GM12878 (cell line): ENCODE data around the gene TINCR. TPM values are rescaled to one million over a fixed set of nuclear protein-coding genes. Genes with fewer than 3 reads are reported as not detected.

Experiments
- ATAC-seq: fragments of 200-7000 bp; cut with Tn5 transposase; 3 replicates; pipeline ENCODE4 v1.9.1; 2020; ENCODE audit warnings: mild to moderate bottlenecking, moderate library complexity
- BruUV-seq: library from RNA; stranded (reverse); fragments of 400-500 nt; replicated peaks from 2 replicates; lab custom pipeline; 2021; lab: Mats Ljungman, UMichigan
- CTCF ChIA-PET: fragments of 300-600 bp; sonication (Branson Sonifier 250); formaldehyde crosslinking; extraction: SDS; loops from one replicate; lab custom pipeline; 2021; ENCODE audit warnings: inconsistent platforms; lab: Yijun Ruan, JAX
- POLR2A ChIA-PET: fragments of 350-600 bp; formaldehyde crosslinking; extraction: SDS; loops from one replicate; lab custom pipeline; 2021; ENCODE audit warnings: inconsistent platforms; lab: Charles Lee
- RAD21 ChIA-PET: fragments of 300-600 bp; sonication (Branson Sonifier 250); formaldehyde crosslinking; loops from one replicate; lab custom pipeline; 2023; ENCODE audit warnings: antibody characterized with exemption; ENCODE audit not compliant: unreplicated experiment; lab: Charles Lee
- SMC1A ChIA-PET: fragments of 300-600 bp; sonication (Branson Sonifier 250); formaldehyde crosslinking; loops from one replicate; lab custom pipeline; 2023; ENCODE audit not compliant: unreplicated experiment, uncharacterized antibody; lab: Charles Lee
- DNase-seq: peaks from one replicate; pipeline ENCODE4 v3.0.0-alpha.2; 2011; ENCODE audit warnings: low read depth, low spot score
- FAIRE-seq: peaks from 3 replicates; lab custom pipeline; 2011; peaks lifted over from hg19 to GRCh38; lab: Jason Lieb, UNC
- H2AFZ ChIP-seq: 2 replicates; pipeline ENCODE4 v1.6.0; 2011; ENCODE audit warnings: low read depth, low read length, control low read depth; ENCODE audit not compliant: control insufficient read depth
- H3K27ac ChIP-seq: 2 replicates; pipeline ENCODE4 v1.5.1; 2011; ENCODE audit warnings: control low read depth; ENCODE audit not compliant: control insufficient read depth, insufficient read depth
- H3K27me3 ChIP-seq, 2 experiments: replicated peaks in 1 of 2; 2 replicates each; pipeline versions ENCODE4 v1.6.0 to v1.6.1; 2011; ENCODE audit warnings: low read length in 1 of 2; ENCODE audit not compliant: control insufficient read depth in 2 of 2, insufficient read depth in 2 of 2
- H3K36me3 ChIP-seq, 2 experiments: 2 replicates each; pipeline ENCODE4 v1.5.1; 2011; ENCODE audit warnings: low read length in 1 of 2; ENCODE audit not compliant: control insufficient read depth in 2 of 2, insufficient read depth in 2 of 2
- H3K4me1 ChIP-seq: 2 replicates; pipeline ENCODE4 v1.6.1; 2011; ENCODE audit warnings: mild to moderate bottlenecking, low read length, moderate library complexity, mixed read lengths; ENCODE audit not compliant: control insufficient read depth, insufficient read depth
- H3K4me2 ChIP-seq: 2 replicates; pipeline ENCODE4 v1.6.0; 2011; ENCODE audit warnings: control low read depth; ENCODE audit not compliant: control insufficient read depth, insufficient read depth
- H3K4me3 ChIP-seq: fragments of 200-600 bp; sonication (generic); 2 replicates; pipeline ENCODE4 v1.5.1; 2016
- H3K79me2 ChIP-seq: 2 replicates; pipeline ENCODE4 v1.6.0; 2011; ENCODE audit warnings: low read length; ENCODE audit not compliant: control insufficient read depth, insufficient read depth
- H3K9ac ChIP-seq: 2 replicates; pipeline ENCODE4 v1.8.0; 2011; ENCODE audit warnings: low read length, control low read depth, mixed read lengths; ENCODE audit not compliant: control insufficient read depth, insufficient read depth
- H3K9me3 ChIP-seq: replicated peaks from 3 replicates; pipeline ENCODE4 v1.5.1; 2011; ENCODE audit warnings: mild to moderate bottlenecking, low read length; ENCODE audit not compliant: control insufficient read depth, insufficient read depth
- H4K20me1 ChIP-seq: 2 replicates; pipeline ENCODE4 v1.6.0; 2011; ENCODE audit not compliant: control insufficient read depth, insufficient read depth
- ATF3 ChIP-seq: IDR thresholded peaks from 2 replicates; pipeline ENCODE4 v1.6.1; 2011; ENCODE audit warnings: low read depth, mild to moderate bottlenecking, low read length, moderate library complexity, borderline replicate concordance; ENCODE audit errors: extremely low read depth
- CHD4 ChIP-seq: fragments of 200-600 bp; sonication (generic); IDR thresholded peaks from 2 replicates; pipeline ENCODE4 v1.6.1; 2016; ENCODE audit warnings: mild to moderate bottlenecking
- IRF3 ChIP-seq: fragments of 450-650 bp; IDR thresholded peaks from 2 replicates; pipeline ENCODE4 v1.6.1; 2014; ENCODE audit warnings: mild to moderate bottlenecking
- RBBP5 ChIP-seq: fragments of 200-600 bp; sonication (generic); conservative IDR thresholded peaks from 2 replicates; pipeline ENCODE4 v1.6.1; 2016
- RELB ChIP-seq: fragments of 450-650 bp; IDR thresholded peaks from 2 replicates; pipeline ENCODE4 v1.6.1; 2017; ENCODE audit warnings: low read depth, mild to moderate bottlenecking, moderate library complexity
- SMAD1 ChIP-seq: fragments of 450-650 bp; IDR thresholded peaks from 2 replicates; pipeline ENCODE4 v1.6.1; 2018; ENCODE audit warnings: mild to moderate bottlenecking, low read depth; ENCODE audit not compliant: partially characterized antibody
- ZBTB4 ChIP-seq: fragments of 450-650 bp; formaldehyde crosslinking; IDR thresholded peaks from 2 replicates; pipeline ENCODE4 v1.4.0; 2022; ENCODE audit warnings: mild to moderate bottlenecking, moderate library complexity
- WGBS: methylation state at CpG from one replicate; pipeline ENCODE4 v1.1.6; 2016; ENCODE audit warnings: low lambda C conversion rate; ENCODE audit not compliant: insufficient replicate concordance, insufficient coverage; ENCODE audit errors: missing lambda C conversion rate; 5-methylcytosine and 5-hydroxymethylcytosine counted together
- in situ Hi-C: fragments of 300-500 bp; cut with MboI; formaldehyde crosslinking; loops from 9 replicates; pipeline ENCODE4 v1.14.3; 2018; ENCODE audit warnings: mixed read lengths
- intact Hi-C: fragments of 100-400 bp; cut with micrococcal nuclease; formaldehyde crosslinking; loops from one replicate; pipeline ENCODE4 v1.14.2; 2022; ENCODE audit not compliant: unreplicated experiment
- polyA plus RNA-seq, 11 experiments: library from polyadenylated mRNA; depleted of rRNA in 4 of 11; unstranded in 6 of 11; stranded (reverse) in 5 of 11; fragments of >200 nt; fragmentation: Nextera tagmentation in 4 of 11; fragmentation: Illumina TruSeq in 1 of 11; extraction: Ambion mirVana in 4 of 11; extraction: Trizol in 1 of 11; gene quantifications; 1 replicate in 1 of 11; 2 replicates in 10 of 11; pipeline versions ENCODE4 v1.2.1 to v1.2.3, GENCODE V29; 2011 to 2016; ENCODE audit warnings: inconsistent platforms in 2 of 11, missing spikeins in 2 of 11, low read depth in 1 of 11
- total RNA-seq, 4 experiments: library from RNA; depleted of rRNA in 3 of 4; stranded (reverse); fragments of >200 nt in 3 of 4; fragmentation: Illumina TruSeq in 1 of 4; extraction: Trizol in 1 of 4; gene quantifications; 2 replicates each; pipeline versions ENCODE4 v1.2.1 to v1.2.3, GENCODE V29; 2013 to 2021
- TF ChIP-seq, protein P1 (sequence below): fragments of 450-650 bp; IDR thresholded peaks from 2 replicates; pipeline ENCODE4 v1.6.1; 2016; ENCODE audit warnings: mild to moderate bottlenecking

TINCR gene
- total and polyA plus RNA-seq, 10 of the 15 experiments (the other 5 are each of a cell fraction or from before 2014, with no cell fraction given), result 0.02 to 0.36 (median 0.06) TPM; not detected in 3

DNA sequence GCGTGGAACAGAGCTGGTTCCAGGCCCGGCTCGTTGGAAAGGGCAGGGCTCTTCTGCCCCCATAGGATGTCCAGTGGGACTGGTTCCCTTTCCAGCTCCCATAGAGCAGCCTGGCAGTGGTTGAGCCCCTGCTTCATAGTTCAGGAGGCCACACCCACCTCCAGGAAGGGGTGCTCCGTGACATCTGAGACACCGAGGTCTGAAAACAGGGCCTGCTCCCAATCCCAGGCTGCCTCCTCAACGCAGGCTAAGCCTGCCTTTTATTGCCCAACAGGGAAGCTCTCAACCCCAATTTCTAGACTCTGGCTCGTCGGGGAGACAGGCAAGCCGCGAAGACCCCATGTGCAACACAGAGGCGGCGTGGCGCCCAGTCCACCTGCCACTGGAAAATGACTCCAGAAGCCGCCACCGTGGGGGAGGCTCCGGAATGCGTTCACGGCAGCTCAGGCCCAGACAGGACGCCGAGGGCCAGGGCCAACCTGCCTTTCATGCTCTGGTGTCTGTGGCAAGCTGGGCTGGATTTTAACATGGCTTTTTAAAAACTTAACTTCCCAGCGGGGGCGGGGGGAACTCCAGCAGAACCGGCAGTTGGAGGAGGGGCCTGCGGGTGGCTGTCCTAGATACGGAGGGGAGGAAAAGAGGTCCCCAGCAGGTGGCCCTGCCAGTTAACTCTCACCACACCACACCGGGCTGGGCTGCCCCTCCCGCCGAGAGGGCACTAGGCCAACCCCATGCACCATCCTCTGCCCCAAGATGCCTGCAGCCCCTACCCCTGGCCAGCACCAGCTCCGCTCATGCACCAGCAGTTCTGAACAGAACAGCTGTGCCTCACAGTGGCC, 17.9 kb upstream of the TINCR start (continued):
- no peak for TF ChIP-seq SMAD1
- TF ChIP-seq ATF3, result no peak
- TF ChIP-seq ZBTB4, result no peak

GRCh38 chr19:5580161-5580571, 12.4 kb upstream of the TINCR start:
- ATAC-seq, result no peak
- ChIA-PET SMC1A (no interaction called here), CTCF (no interaction called here), POLR2A (no interaction called here), RAD21 (interaction anchor here (0.6 to 1.5 kb wide), 2 partner anchors 140 to 329 kb away, joined by 3 read pairs; partner anchors contain the start of genes CATSPERD and LONP1)
- H3K27me3 ChIP-seq, result no peaks in the 10 kb centered on the region
- no peak overlapping the region for H2AFZ ChIP-seq
- H4K20me1 ChIP-seq, result no peaks in the 10 kb centered on the region
- BruUV-seq, result no TSS peak
- peaks cover 0 to under 1% of the 10 kb centered on the region in 2 experiments; a peak in 2 of 4 replicates for H3K36me3 ChIP-seq
- no peak overlapping the region for H3K9ac ChIP-seq
- H3K27ac ChIP-seq, result no peak overlapping the region
- no peaks in the 10 kb centered on the region for H3K9me3 ChIP-seq
- WGBS, result 76% methylated on average over 12 of the region's 12 CpGs
- no peaks in the 10 kb centered on the region for H3K4me1 ChIP-seq
- no peak for DNase-seq
- H3K79me2 ChIP-seq, result no peaks in the 10 kb centered on the region
- no peak overlapping the region for H3K4me2 ChIP-seq
- no peak for FAIRE-seq
- in situ Hi-C loops (no loop called here), intact Hi-C loops (no loop called here)
- H3K4me3 ChIP-seq, result no peak overlapping the region
- TF ChIP-seq RBBP5 (no peak), RELB (no peak), IRF3 (no peak), CHD4 (no peak)
- TF ChIP-seq, protein P1, sequence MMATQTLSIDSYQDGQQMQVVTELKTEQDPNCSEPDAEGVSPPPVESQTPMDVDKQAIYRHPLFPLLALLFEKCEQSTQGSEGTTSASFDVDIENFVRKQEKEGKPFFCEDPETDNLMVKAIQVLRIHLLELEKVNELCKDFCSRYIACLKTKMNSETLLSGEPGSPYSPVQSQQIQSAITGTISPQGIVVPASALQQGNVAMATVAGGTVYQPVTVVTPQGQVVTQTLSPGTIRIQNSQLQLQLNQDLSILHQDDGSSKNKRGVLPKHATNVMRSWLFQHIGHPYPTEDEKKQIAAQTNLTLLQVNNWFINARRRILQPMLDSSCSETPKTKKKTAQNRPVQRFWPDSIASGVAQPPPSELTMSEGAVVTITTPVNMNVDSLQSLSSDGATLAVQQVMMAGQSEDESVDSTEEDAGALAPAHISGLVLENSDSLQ, result no peak
